H1 (cell line): Measurements from ENCODE around the gene KIF26B. TPM values are rescaled to one million over a fixed set of nuclear protein-coding genes. Genes with fewer than 3 reads are reported as not detected.

Source experiments
- JUN ChIP-seq: IDR thresholded peaks from 2 replicates; pipeline ENCODE4 v1.6.1; 2011; ENCODE audit warnings: low read depth, mild to moderate bottlenecking, improper control_type of control experiment, low read length
- PHF8 ChIP-seq: fragments of 200-600 bp; sonication (generic); conservative IDR thresholded peaks from 2 replicates; pipeline ENCODE4 v1.7.1; 2012; ENCODE audit warnings: low read depth, mild to moderate bottlenecking, inconsistent platforms, low read length, moderate library complexity
- polyA plus RNA-seq, 7 experiments: library from polyadenylated mRNA; depleted of rRNA in 3 of 7; stranded (reverse) in 5 of 7; unstranded in 2 of 7; fragments of >200 nt in 5 of 7; fragments of 200-250 nt in 2 of 7; gene quantifications; 1 replicate in 5 of 7; 2 replicates in 1 of 7; 4 replicates in 1 of 7; pipeline versions ENCODE4 v1.2.1 to v1.2.3, GENCODE V29; 2011 to 2013; ENCODE audit warnings: missing spikeins in 2 of 7, mixed read lengths in 2 of 7
- total RNA-seq: library from RNA; stranded (reverse); fragmentation: NEBNext Ultra II Directional; extraction: Animal tissue kit (Norgen Biotek cat#: 25700); gene quantifications from 2 replicates; pipeline ENCODE4 v1.2.1, GENCODE V29; 2021

Gene KIF26B
- total and polyA plus RNA-seq, 2 of the 8 experiments (the other 6 are each of a cell fraction or from before 2014, with no cell fraction given): 0.06 to 0.28 TPM

GRCh38 chr1:245552331-245552730, 397.5 kb downstream of the KIF26B start (continued):
- TF ChIP-seq JUN (no peak), PHF8 (no peak)
